NB4 (cell line): Measurements from ENCODE around the gene KDR.

Experiments
- DNase-seq: peaks from one replicate; pipeline ENCODE4 v3.0.0; 2010; ENCODE audit warnings: low read depth
- H3K4me3 ChIP-seq: one replicate; pipeline ENCODE4 v1.5.1; 2011; ENCODE audit warnings: mild to moderate bottlenecking, low read depth, low read length, moderate library complexity
- CTCF ChIP-seq: IDR thresholded peaks from one replicate; pipeline ENCODE4 v1.5.1; 2012; ENCODE audit warnings: low read depth, low read length
- MAX ChIP-seq: IDR thresholded peaks from 2 replicates; pipeline ENCODE4 v1.6.1; 2011; ENCODE audit warnings: low read depth, low read length
- MYC ChIP-seq: IDR thresholded peaks from 2 replicates; pipeline ENCODE4 v1.6.1; 2011; ENCODE audit warnings: low read depth, low read length
- POLR2A ChIP-seq: IDR thresholded peaks from 2 replicates; pipeline ENCODE4 v1.6.1; 2011; ENCODE audit warnings: mild to moderate bottlenecking; ENCODE audit not compliant: insufficient read length; ENCODE audit errors: extremely low read depth

The KDR gene

GRCh38 chr4:55050418-55050950 is 74.9 kb downstream of the KDR start:
- TF ChIP-seq MYC (no peak), POLR2A (no peak), CTCF (no peak), MAX (no peak)
- no peak overlapping the region for H3K4me3 ChIP-seq
- DNase-seq = no peak

- H3K4me3 ChIP-seq = no peak overlapping the region
- no peak for DNase-seq
- no peak for TF ChIP-seq MAX
- TF ChIP-seq POLR2A = no peak
Observed at GRCh38 chr4:55038176-55038890, 87.1 kb downstream of the KDR start.

- H3K4me3 ChIP-seq = no peak overlapping the region
- DNase-seq = no peak
- TF ChIP-seq MYC (no peak), CTCF (no peak), POLR2A (no peak), MAX (no peak)
Observed at GRCh38 chr4:55037728-55038127, 87.7 kb downstream of the KDR start.

- TF ChIP-seq CTCF = no peak
- TF ChIP-seq MAX = no peak
- no peak for TF ChIP-seq POLR2A
- no peak for TF ChIP-seq MYC
- DNase-seq = no peak
- no peak overlapping the region for H3K4me3 ChIP-seq
Observed at GRCh38 chr4:55036405-55036804, 89.0 kb downstream of the KDR start.

GRCh38 chr4:55035892-55036291 is 89.5 kb downstream of the KDR start:
- no peak for TF ChIP-seq MAX
- TF ChIP-seq CTCF = no peak
- TF ChIP-seq MYC = no peak
- no peak for TF ChIP-seq POLR2A
- H3K4me3 ChIP-seq = no peak overlapping the region
- no peak for DNase-seq

GRCh38 chr4:55033296-55033695 is 92.1 kb downstream of the KDR start:
- no peak for DNase-seq
- TF ChIP-seq MYC (no peak), CTCF (no peak), POLR2A (no peak)
- H3K4me3 ChIP-seq = no peak overlapping the region
